ENCODE measurements around the gene CLCN7. TPM values are rescaled to one million over a fixed set of nuclear protein-coding genes. Genes with fewer than 3 reads are reported as not detected.

Gene CLCN7
- total RNA-seq, 1 experiment from 2014 or later, result 221 TPM

- in situ Hi-C loops (cut with HindIII; ENCODE audit: low pct_unique_long_range_greater_than_20kb, low sequenced_read_pairs), result no loop called here
- no peak for DNase-seq (ENCODE audit: low read depth)
These were observed 75.8 kb downstream of the CLCN7 start for GRCh38 chr16:1398826-1399581.

- no peak for DNase-seq (ENCODE audit: low read depth)
- in situ Hi-C loops (cut with HindIII; ENCODE audit: low pct_unique_long_range_greater_than_20kb, low sequenced_read_pairs), result no loop called here
These were observed 76.5 kb downstream of the CLCN7 start for GRCh38 chr16:1398351-1398750.

GRCh38 chr16:1397779-1398178 lies 77.0 kb downstream of the CLCN7 start:
- in situ Hi-C loops (cut with HindIII; ENCODE audit: low pct_unique_long_range_greater_than_20kb, low sequenced_read_pairs), result no loop called here

GRCh38 chr16:1395444-1396031 lies 79.3 kb downstream of the CLCN7 start:
- no peak for DNase-seq (ENCODE audit: low read depth)
- in situ Hi-C loops (cut with HindIII; ENCODE audit: low pct_unique_long_range_greater_than_20kb, low sequenced_read_pairs), result no loop called here

More at GRCh38 chr16:1397779-1398178, 77.0 kb downstream of the CLCN7 start:
- no peak for DNase-seq (ENCODE audit: low read depth)

Other genes starting within 250 kb of the CLCN7 start
- gene TPSG1, start 249.8 kb downstream of the CLCN7 start, total RNA-seq (2014; rRNA removed; shearing (Covaris generic); ENCODE audit: low replicate concordance), result not detected in 2 replicates
- gene TPSB2, start 244.8 kb downstream of the CLCN7 start, total RNA-seq (2014; rRNA removed; shearing (Covaris generic); ENCODE audit: low replicate concordance), result not detected in 2 replicates
- not detected in 2 replicates for gene TPSAB1, start 234.3 kb downstream of the CLCN7 start, total RNA-seq (2014; rRNA removed; shearing (Covaris generic); ENCODE audit: low replicate concordance)
- gene TPSD1, start 219.0 kb downstream of the CLCN7 start, total RNA-seq (2014; rRNA removed; shearing (Covaris generic); ENCODE audit: low replicate concordance), result not detected in 2 replicates
- 294 and 312 TPM in 2 replicates for gene UBE2I, start 165.4 kb downstream of the CLCN7 start, total RNA-seq (2014; rRNA removed; shearing (Covaris generic); ENCODE audit: low replicate concordance)
- gene BAIAP3, start 141.4 kb downstream of the CLCN7 start, total RNA-seq (2014; rRNA removed; shearing (Covaris generic); ENCODE audit: low replicate concordance), result 4.5 TPM in 2 replicates
- gene TSR3, start 123.2 kb downstream of the CLCN7 start, total RNA-seq (2014; rRNA removed; shearing (Covaris generic); ENCODE audit: low replicate concordance), result 208 and 278 TPM in 2 replicates
- 81.0 and 93.5 TPM in 2 replicates for gene GNPTG, start 123.1 kb downstream of the CLCN7 start, total RNA-seq (2014; rRNA removed; shearing (Covaris generic); ENCODE audit: low replicate concordance)
- 40.5 and 46.1 TPM in 2 replicates for gene UNKL, start 60.3 kb downstream of the CLCN7 start, total RNA-seq (2014; rRNA removed; shearing (Covaris generic); ENCODE audit: low replicate concordance)
- 51.7 and 72.0 TPM in 2 replicates for gene UQCC4, start 54.3 kb downstream of the CLCN7 start, total RNA-seq (2014; rRNA removed; shearing (Covaris generic); ENCODE audit: low replicate concordance)
- not detected in 2 replicates for gene PERCC1, start 44.0 kb downstream of the CLCN7 start, total RNA-seq (2014; rRNA removed; shearing (Covaris generic); ENCODE audit: low replicate concordance)
- gene CCDC154, start 30.5 kb downstream of the CLCN7 start, total RNA-seq (2014; rRNA removed; shearing (Covaris generic); ENCODE audit: low replicate concordance), result not detected in 2 replicates
- gene PTX4, start 13.9 kb upstream of the CLCN7 start, total RNA-seq (2014; rRNA removed; shearing (Covaris generic); ENCODE audit: low replicate concordance), result not detected in 2 replicates
- gene TELO2, start 18.3 kb upstream of the CLCN7 start, total RNA-seq (2014; rRNA removed; shearing (Covaris generic); ENCODE audit: low replicate concordance), result 77.2 and 81.8 TPM in 2 replicates
- gene TMEM204, start 58.6 kb upstream of the CLCN7 start, total RNA-seq (2014; rRNA removed; shearing (Covaris generic); ENCODE audit: low replicate concordance), result not detected in 2 replicates
- gene IFT140, start 137.0 kb upstream of the CLCN7 start, total RNA-seq (2014; rRNA removed; shearing (Covaris generic); ENCODE audit: low replicate concordance), result 34.1 and 57.5 TPM in 2 replicates
- 4.1 TPM in 2 replicates for gene CRAMP1, start 137.3 kb upstream of the CLCN7 start, total RNA-seq (2014; rRNA removed; shearing (Covaris generic); ENCODE audit: low replicate concordance)
- 257 and 290 TPM in 2 replicates for gene JPT2, start 203.3 kb upstream of the CLCN7 start, total RNA-seq (2014; rRNA removed; shearing (Covaris generic); ENCODE audit: low replicate concordance)
- 13.8 and 24.5 TPM in 2 replicates for gene MAPK8IP3, start 231.2 kb upstream of the CLCN7 start, total RNA-seq (2014; rRNA removed; shearing (Covaris generic); ENCODE audit: low replicate concordance)